Measurements from ENCODE around the gene C17orf58.

Gene C17orf58

DNA sequence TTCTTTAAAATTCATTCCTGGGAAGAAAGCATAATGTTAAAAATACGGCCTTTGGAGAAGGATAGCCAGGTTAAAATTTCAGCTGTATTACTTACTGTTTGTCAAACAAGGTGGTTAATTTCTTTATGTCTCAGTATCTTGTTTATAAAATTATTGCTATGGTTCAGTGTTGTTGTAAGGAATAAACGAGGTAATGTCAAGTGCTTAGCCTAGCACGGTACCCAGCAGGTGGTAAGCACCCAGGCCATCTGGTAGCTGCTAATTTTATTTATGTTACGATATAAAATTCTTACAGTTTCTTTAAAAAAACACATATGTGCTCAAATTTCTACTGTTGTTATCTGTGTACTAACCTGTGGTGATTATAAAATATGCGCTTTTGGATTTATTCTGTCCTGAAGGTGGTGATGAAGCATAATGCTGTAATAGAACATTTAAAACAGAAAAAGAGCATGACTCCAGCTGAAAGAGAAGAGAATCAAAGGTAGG is 48.9 kb downstream of the C17orf58 start:
- DNase-seq: no peak

DNA sequence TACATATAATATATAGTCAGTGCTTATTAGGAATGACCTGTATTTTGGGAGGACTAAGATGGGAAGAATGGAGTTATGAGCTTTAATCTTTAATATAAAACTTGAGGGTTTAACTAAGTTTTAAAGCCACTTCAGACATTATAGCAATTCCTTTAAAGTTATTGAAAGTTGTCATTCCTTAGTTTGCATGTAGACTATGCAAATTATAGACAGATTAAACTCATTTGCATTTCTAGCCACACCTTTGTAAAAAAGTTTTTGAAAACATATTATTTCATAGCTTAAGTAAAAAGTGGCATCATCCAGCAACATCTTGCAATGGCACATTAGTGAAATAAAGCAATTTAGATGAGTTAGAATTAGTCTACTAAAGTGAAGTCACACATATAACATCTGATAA is 49.8 kb downstream of the C17orf58 start:
- DNase-seq: no peak

DNA sequence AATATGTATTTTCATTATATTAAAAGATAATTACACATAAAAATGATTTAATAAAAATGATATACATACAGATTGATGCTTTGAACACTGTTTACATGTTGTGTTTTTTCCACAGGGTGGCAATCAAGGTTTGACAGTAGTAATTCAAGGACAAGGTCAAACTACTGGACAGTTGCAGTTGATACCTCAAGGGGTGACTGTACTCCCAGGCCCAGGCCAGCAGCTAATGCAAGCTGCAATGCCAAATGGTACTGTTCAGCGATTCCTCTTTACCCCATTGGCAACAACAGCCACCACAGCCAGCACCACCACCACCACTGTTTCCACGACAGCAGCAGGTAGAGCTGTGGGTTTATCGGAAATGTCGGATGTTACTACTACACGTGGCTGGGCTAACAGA is 52.2 kb downstream of the C17orf58 start:
- DNase-seq: no peak

DNA sequence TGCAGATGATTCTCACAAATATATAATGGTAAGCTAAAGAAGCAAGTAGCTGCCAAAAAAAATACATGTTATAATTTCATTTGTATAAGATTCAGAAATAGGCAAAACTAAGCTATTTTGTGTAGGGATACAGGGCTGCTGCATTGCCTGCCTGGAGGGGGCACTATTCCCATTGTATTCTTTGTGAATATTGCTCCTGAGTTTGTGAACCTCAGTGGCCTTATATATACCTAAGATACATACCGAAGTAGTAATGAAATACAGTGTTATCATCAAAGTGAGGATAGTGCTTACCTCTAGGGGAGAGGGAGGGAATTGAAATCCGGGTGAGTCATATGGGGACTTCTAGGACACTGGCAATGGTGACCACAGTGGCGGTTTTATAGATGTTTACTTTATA is 53.5 kb downstream of the C17orf58 start:
- no peak for DNase-seq

All from midbrain (tissue), 1 donor.